Measurements from ENCODE around the gene ANKRD28. TPM values are rescaled to one million over a fixed set of nuclear protein-coding genes. Genes with fewer than 3 reads are reported as not detected.
"Not testable (repeated sequence)": the region's sequence is repeated elsewhere in the genome, so short reads cannot be mapped to it uniquely, and the experiment has no call there.

ANKRD28 gene
- total RNA-seq, 4 donors from 2014 or later = 97.1 to 121 (median 105) TPM

GRCh38 chr3:15623535-15624440, 174.0 kb downstream of the ANKRD28 start:
- H3K4me3 ChIP-seq = no peak overlapping the region
- no peaks in the 10 kb centered on the region for H3K9me3 ChIP-seq
- H3K27ac ChIP-seq = no peak overlapping the region
- in situ Hi-C loops (cut with MboI; ENCODE audit: low sequenced_read_pairs in 4 of 4) (loop anchor here in 1 of 4 donors (25.0 kb wide), 2 partner anchors 639 to 914 kb away; partner anchors contain the start of genes DPH3 and OXNAD1), intact Hi-C loops (cut with DNase I; ENCODE audit: low total_unique reads) (no loop called here)
- H3K36me3 ChIP-seq = no peaks in the 10 kb centered on the region
- H3K27me3 ChIP-seq = no peaks in the 10 kb centered on the region
- TF ChIP-seq CTCF (IDR thresholded peaks at IDR 0.05 in 4 of 5, conservative IDR thresholded peaks at IDR 0.05 in 1 of 5) (no peak), POLR2A (IDR thresholded peaks at IDR 0.05) (no peak)
- no peak for ATAC-seq
- H3K4me1 ChIP-seq = no peaks in the 10 kb centered on the region
- DNase-seq = no peak

- in situ Hi-C loops (cut with MboI; ENCODE audit: low sequenced_read_pairs in 4 of 4) = loop anchor here in 1 of 4 donors (25.0 kb wide), 2 partner anchors 642 to 917 kb away; partner anchors contain the start of genes DPH3 and OXNAD1
Measured at GRCh38 chr3:15619659-15620464, 177.9 kb downstream of the ANKRD28 start.

More at GRCh38 chr3:15619659-15620464, 177.9 kb downstream of the ANKRD28 start:
- H3K27me3 ChIP-seq; intact Hi-C loops (cut with DNase I; ENCODE audit: low total_unique reads); H3K9me3 ChIP-seq; H3K27ac ChIP-seq; H3K4me1 ChIP-seq; DNase-seq; H3K4me3 ChIP-seq; ATAC-seq; H3K36me3 ChIP-seq: not testable (repeated sequence)

Small RNA genes within 50 kb of the gene (microRNA-seq; reads per million reads assigned to microRNA genes)
- gene MIR3134 (ENCODE audit: borderline replicate concordance in 2 of 2) = 0 reads per million in 2 donors

Other genes starting within 250 kb of the ANKRD28 start
- gene HACL1, start 196.4 kb downstream of the ANKRD28 start, total RNA-seq = 10 to 100 TPM; 23.5 to 27.1 (median 24.5) TPM
- 10 to 100 TPM; 15.1 to 39.7 (median 26.0) TPM for gene BTD, start 196.2 kb downstream of the ANKRD28 start, total RNA-seq

Measured in gastrocnemius medialis (tissue), 4 donors.